H1 (cell line): Measurements from ENCODE around the gene ZNF620. TPM values are rescaled to one million over a fixed set of nuclear protein-coding genes. Genes with fewer than 3 reads are reported as not detected.
A peak's percentile ranks its signal among the peaks of the same experiment; 100 is the strongest.

Experiments
- CTCF ChIA-PET: fragments of 300-600 bp; sonication (Branson Sonifier 250); formaldehyde crosslinking; loops from one replicate; lab custom pipeline; 2021; ENCODE audit not compliant: partially characterized antibody; lab: Charles Lee
- POLR2A ChIA-PET: fragments of 300-600 bp; sonication (Branson Sonifier 250); formaldehyde crosslinking; loops from one replicate; lab custom pipeline; 2021; ENCODE audit warnings: inconsistent platforms; ENCODE audit not compliant: partially characterized antibody; lab: Charles Lee
- DNase-seq, 2 experiments: peaks; one replicate each; pipeline versions ENCODE4 v3.0.0 to v3.0.0-alpha.2; 2010 to 2022; ENCODE audit warnings: low spot score in 2 of 2, low read depth in 1 of 2, mixed read lengths in 1 of 2
- FAIRE-seq: peaks from 2 replicates; lab custom pipeline; 2011; peaks lifted over from hg19 to GRCh38; lab: Jason Lieb, UNC
- H2AFZ ChIP-seq: 2 replicates; pipeline ENCODE4 v1.8.1; 2012; ENCODE audit warnings: low read length, inconsistent platforms
- H2AK5ac ChIP-seq: 2 replicates; pipeline ENCODE4 v1.6.1; 2013; ENCODE audit warnings: low read depth, low read length
- H2BK120ac ChIP-seq: replicated peaks from 2 replicates; pipeline ENCODE3; 2013; ENCODE audit warnings: low read depth, low read length, inconsistent platforms
- H2BK12ac ChIP-seq: 2 replicates; pipeline ENCODE4 v1.6.1; 2013; ENCODE audit warnings: low read depth, low read length
- H2BK15ac ChIP-seq: 2 replicates; pipeline ENCODE4 v1.6.1; 2013; ENCODE audit warnings: low read length
- H2BK20ac ChIP-seq: 2 replicates; pipeline ENCODE4 v1.6.1; 2013; ENCODE audit warnings: low read length
- H2BK5ac ChIP-seq: 2 replicates; pipeline ENCODE4 v1.6.1; 2013; ENCODE audit warnings: low read depth, low read length
- H3K14ac ChIP-seq: 2 replicates; pipeline ENCODE4 v1.6.1; 2013; ENCODE audit warnings: inconsistent platforms; ENCODE audit not compliant: insufficient read length
- H3K18ac ChIP-seq: 2 replicates; pipeline ENCODE4 v1.6.1; 2013; ENCODE audit warnings: low read length; ENCODE audit errors: extremely low read depth
- H3K23ac ChIP-seq: 2 replicates; pipeline ENCODE4 v1.6.1; 2013; ENCODE audit warnings: inconsistent platforms; ENCODE audit not compliant: insufficient read length
- H3K23me2 ChIP-seq: 2 replicates; pipeline ENCODE4 v1.6.1; 2013; ENCODE audit warnings: low read depth, low read length
- H3K27ac ChIP-seq: 2 replicates; pipeline ENCODE4 v1.6.1; 2011; ENCODE audit warnings: low read depth, low read length, inconsistent platforms
- H3K27me3 ChIP-seq, 4 experiments: replicated peaks in 1 of 4; 1 replicate in 1 of 4; 2 replicates in 3 of 4; pipeline versions ENCODE4 v1.6.1 to v1.8.1; 2011 to 2013; ENCODE audit warnings: low read length in 3 of 4, mild to moderate bottlenecking in 3 of 4, inconsistent platforms in 2 of 4, mixed read lengths in 2 of 4, moderate library complexity in 1 of 4; ENCODE audit not compliant: control insufficient read depth in 3 of 4, insufficient read depth in 3 of 4; ENCODE audit errors: extremely low read depth in 1 of 4
- H3K36me3 ChIP-seq, 4 experiments: 2 replicates each; pipeline versions ENCODE4 v1.6.1 to v1.8.1; 2011 to 2013; ENCODE audit warnings: mild to moderate bottlenecking in 4 of 4, low read length in 3 of 4, moderate library complexity in 2 of 4, control low read depth in 1 of 4, inconsistent platforms in 1 of 4; ENCODE audit not compliant: insufficient read depth in 4 of 4, control insufficient read depth in 2 of 4
- H3K4ac ChIP-seq: replicated peaks from 2 replicates; pipeline ENCODE3; 2013; ENCODE audit warnings: low read length, low read depth, mixed read lengths, inconsistent platforms; ENCODE audit not compliant: insufficient read length
- H3K4me1 ChIP-seq, 4 experiments: replicated peaks in 1 of 4; 1 replicate in 1 of 4; 2 replicates in 3 of 4; pipeline versions ENCODE4 v1.6.1 to v1.8.1; 2011 to 2013; ENCODE audit warnings: low read length in 3 of 4, inconsistent platforms in 2 of 4, mixed read lengths in 1 of 4; ENCODE audit not compliant: insufficient read depth in 4 of 4, control insufficient read depth in 3 of 4
- H3K4me2 ChIP-seq, 2 experiments: 2 replicates each; pipeline versions ENCODE4 v1.6.1 to v1.8.1; 2011 to 2013; ENCODE audit warnings: low read depth in 2 of 2, low read length in 2 of 2, control low read depth in 1 of 2, inconsistent platforms in 1 of 2, mild to moderate bottlenecking in 1 of 2; ENCODE audit not compliant: insufficient read depth in 1 of 2
- H3K4me3 ChIP-seq, 4 experiments: fragments of 200-600, 300-600 bp in 1 of 4; sonication (generic), shearing (Covaris generic), sonication (Bioruptor Twin) in 1 of 4; 2 replicates each; pipeline versions ENCODE4 v1.5.1 to v1.8.1; 2011 to 2016; ENCODE audit warnings: low read length in 4 of 4, low read depth in 3 of 4, control low read depth in 2 of 4, inconsistent platforms in 2 of 4, mild to moderate bottlenecking in 2 of 4, mixed read lengths in 1 of 4, moderate library complexity in 1 of 4; ENCODE audit not compliant: insufficient read depth in 2 of 4; ENCODE audit errors: extremely low read depth in 1 of 4
- H3K56ac ChIP-seq: replicated peaks from 2 replicates; pipeline ENCODE3; 2013; ENCODE audit warnings: low read depth, mild to moderate bottlenecking, mixed read lengths, low read length, inconsistent platforms; ENCODE audit not compliant: insufficient read length
- H3K79me1 ChIP-seq: 2 replicates; pipeline ENCODE4 v1.6.1; 2013; ENCODE audit warnings: low read depth, low read length, control low read depth
- H3K79me2 ChIP-seq, 2 experiments: 2 replicates each; pipeline versions ENCODE4 v1.6.1 to v1.8.1; 2012 to 2013; ENCODE audit warnings: low read length in 2 of 2, mild to moderate bottlenecking in 2 of 2, inconsistent platforms in 1 of 2; ENCODE audit not compliant: insufficient read depth in 2 of 2, control insufficient read depth in 1 of 2
- H3K9ac ChIP-seq, 4 experiments: replicated peaks in 1 of 4; 1 replicate in 1 of 4; 2 replicates in 3 of 4; pipeline versions ENCODE4 v1.6.1 to v1.8.1; 2011 to 2013; ENCODE audit warnings: low read depth in 3 of 4, low read length in 3 of 4, control low read depth in 2 of 4, mild to moderate bottlenecking in 2 of 4, moderate library complexity in 2 of 4, inconsistent platforms in 1 of 4; ENCODE audit errors: extremely low read depth in 1 of 4
- H3K9me3 ChIP-seq, 2 experiments: 2 replicates each; pipeline versions ENCODE4 v1.6.1 to v1.8.1; 2012 to 2013; ENCODE audit warnings: mild to moderate bottlenecking in 2 of 2, moderate library complexity in 2 of 2, control low read depth in 1 of 2, inconsistent platforms in 1 of 2, low read depth in 1 of 2, low read length in 1 of 2, mixed read lengths in 1 of 2; ENCODE audit not compliant: insufficient read depth in 2 of 2
- H4K20me1 ChIP-seq, 2 experiments: replicated peaks in 1 of 2; 2 replicates each; pipeline versions ENCODE3 to v1.8.1; 2011 to 2013; ENCODE audit warnings: inconsistent platforms in 2 of 2, low read length in 2 of 2, mild to moderate bottlenecking in 1 of 2; ENCODE audit not compliant: insufficient read depth in 2 of 2, control insufficient read depth in 1 of 2
- H4K5ac ChIP-seq: 2 replicates; pipeline ENCODE4 v1.6.1; 2013; ENCODE audit warnings: low read length, low read depth, mixed read lengths, inconsistent platforms; ENCODE audit not compliant: insufficient read length
- H4K8ac ChIP-seq: 2 replicates; pipeline ENCODE4 v1.8.0; 2013; ENCODE audit warnings: mild to moderate bottlenecking, moderate library complexity, low read length, inconsistent platforms; ENCODE audit not compliant: insufficient read depth; ENCODE audit errors: extremely low read depth
- H4K91ac ChIP-seq: replicated peaks from 2 replicates; pipeline ENCODE3; 2013; ENCODE audit warnings: low read length, mixed read lengths, inconsistent platforms; ENCODE audit not compliant: insufficient read length
- CHD2 ChIP-seq: IDR thresholded peaks from 2 replicates; pipeline ENCODE4 v1.6.1; 2012; ENCODE audit warnings: low read length, improper control_type of control experiment
- HDAC2 ChIP-seq, 2 experiments: fragments of 300-600 bp in 1 of 2; sonication (generic) in 1 of 2; IDR thresholded peaks; 2 replicates each; pipeline ENCODE4 v1.6.1; 2011 to 2012; ENCODE audit warnings: low read depth in 2 of 2, low read length in 2 of 2, mild to moderate bottlenecking in 2 of 2, moderate library complexity in 2 of 2, borderline replicate concordance in 1 of 2, inconsistent platforms in 1 of 2
- NRF1 ChIP-seq: IDR thresholded peaks from 2 replicates; pipeline ENCODE4 v1.6.1; 2011; ENCODE audit warnings: mild to moderate bottlenecking, low read depth, low read length, improper control_type of control experiment
- POLR2A ChIP-seq, 2 experiments: IDR thresholded peaks; 1 replicate in 1 of 2; 2 replicates in 1 of 2; pipeline ENCODE4 v1.6.1; 2011; ENCODE audit warnings: low read depth in 2 of 2, low read length in 2 of 2, mild to moderate bottlenecking in 2 of 2; ENCODE audit errors: control extremely low read depth in 1 of 2
- SAP30 ChIP-seq: fragments of 300-600 bp; sonication (generic); IDR thresholded peaks from 2 replicates; pipeline ENCODE4 v1.7.1; 2012; ENCODE audit warnings: low read length, moderate library complexity, mild to moderate bottlenecking, inconsistent platforms; ENCODE audit not compliant: insufficient read depth, insufficient replicate concordance
- SUZ12 ChIP-seq: fragments of 200-600 bp; sonication (generic); IDR thresholded peaks from 2 replicates; pipeline ENCODE4 v1.6.1; 2012; ENCODE audit warnings: mild to moderate bottlenecking, inconsistent platforms, low read length, moderate library complexity, mixed read lengths
- ZNF274 ChIP-seq: IDR thresholded peaks from 2 replicates; pipeline ENCODE4 v1.7.0; 2012; ENCODE audit warnings: low read length, borderline replicate concordance; ENCODE audit errors: extremely low read depth
- WGBS, 2 experiments: shearing (Covaris generic) in 1 of 2; methylation state at CpG; one replicate each; pipeline versions ENCODE4 v1.1.6 to v1.1.7; 2013 to 2015; ENCODE audit warnings: low lambda C conversion rate in 2 of 2, mixed read lengths in 2 of 2, inconsistent platforms in 1 of 2, low coverage in 1 of 2, missing lambda C conversion rate in 1 of 2; ENCODE audit not compliant: insufficient replicate concordance in 2 of 2, insufficient coverage in 1 of 2, insufficient read length in 1 of 2; ENCODE audit errors: extremely low coverage in 1 of 2, missing lambda C conversion rate in 1 of 2; 5-methylcytosine and 5-hydroxymethylcytosine counted together
- polyA plus RNA-seq, 7 experiments: library from polyadenylated mRNA; depleted of rRNA in 3 of 7; stranded (reverse) in 5 of 7; unstranded in 2 of 7; fragments of >200 nt in 5 of 7; fragments of 200-250 nt in 2 of 7; gene quantifications; 1 replicate in 5 of 7; 2 replicates in 1 of 7; 4 replicates in 1 of 7; pipeline versions ENCODE4 v1.2.1 to v1.2.3, GENCODE V29; 2011 to 2013; ENCODE audit warnings: missing spikeins in 2 of 7, mixed read lengths in 2 of 7
- total RNA-seq: library from RNA; stranded (reverse); fragmentation: NEBNext Ultra II Directional; extraction: Animal tissue kit (Norgen Biotek cat#: 25700); gene quantifications from 2 replicates; pipeline ENCODE4 v1.2.1, GENCODE V29; 2021
- TF ChIP-seq, protein P1 (sequence below): IDR thresholded peaks from 2 replicates; pipeline ENCODE4 v1.6.1; 2011; ENCODE audit warnings: low read length, improper control_type of control experiment

ZNF620 gene
- total and polyA plus RNA-seq, 2 of the 8 experiments (the other 6 are each of a cell fraction or from before 2014, with no cell fraction given): 5.1 to 20.2 TPM

DNA sequence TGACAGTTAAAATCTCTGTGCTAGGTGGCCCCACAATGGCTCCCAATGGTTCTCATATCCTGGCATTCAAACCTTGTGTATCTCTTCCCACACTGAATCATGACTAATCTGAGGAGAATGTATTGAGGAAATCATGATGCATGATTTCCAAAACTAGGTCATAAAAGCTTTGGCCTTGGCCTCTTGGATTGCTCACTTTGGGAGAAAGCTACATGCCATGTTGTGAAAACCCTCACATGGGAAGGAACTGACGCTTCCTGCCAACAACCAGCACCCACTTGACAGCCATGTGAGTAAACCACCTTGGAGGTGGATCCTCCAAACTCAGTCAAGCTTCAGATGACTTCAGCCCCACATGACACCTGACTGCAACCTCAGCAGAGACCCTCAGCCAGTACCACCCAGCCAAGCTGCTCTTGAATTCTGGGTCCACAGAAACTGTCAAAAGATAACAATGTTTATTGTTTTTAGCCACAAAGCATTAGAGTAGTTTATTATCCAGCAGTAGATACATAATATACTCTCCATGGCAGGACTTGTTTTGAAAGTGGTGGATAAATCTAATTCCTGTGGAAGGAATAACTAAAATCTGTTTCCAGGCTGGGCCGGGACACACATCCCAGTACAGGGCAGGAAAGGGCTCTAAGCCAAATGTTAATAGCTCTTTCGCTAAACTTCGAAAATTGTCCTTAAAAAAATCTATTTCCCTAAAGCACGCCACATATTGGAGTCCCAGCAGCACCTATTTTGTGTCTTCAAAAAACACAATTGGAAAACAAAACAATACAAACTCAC lies 1.0 kb upstream of the ZNF620 start:
- Histone ChIP-seq H3K4me1 (no peaks in the 10 kb centered on the region; a peak in 2 of 7 replicates), H3K27ac (no peak overlapping the region), H2BK12ac (no peak overlapping the region), H4K8ac (no peak overlapping the region; the same call in 1 of the 2 replicates), H3K23ac (no peak overlapping the region), H3K4me2 (peak overlapping the region; percentile 71 to 73; a peak in 3 of 4 replicates), H3K9me3 (no peaks in the 10 kb centered on the region), H3K9ac (no peak overlapping the region; a peak in 1 of 7 replicates), H3K18ac (no peak overlapping the region), H2BK5ac (no peak overlapping the region), H2BK15ac (no peak overlapping the region), H2AK5ac (no peak overlapping the region), H4K5ac (no peak overlapping the region), H3K36me3 (peaks cover 0 to 12% (median 2%) of the 10 kb centered on the region in 4 experiments; a peak in 4 of 8 replicates), H3K79me1 (no peaks in the 10 kb centered on the region; the same call in 1 of the 2 replicates), H3K79me2 (peaks cover 0 to 26% of the 10 kb centered on the region in 2 experiments; a peak in 2 of 4 replicates), H3K4me3 (peak overlapping the region in 1 of 4 experiments; percentile 95; a peak in 4 of 8 replicates), H3K14ac (no peak overlapping the region), H3K23me2 (0 out of 2 replicates have a peak, but pooled peaks cover 3% of the 10 kb centered on the region), H4K20me1 (no peaks in the 10 kb centered on the region), H3K4ac (no peak overlapping the region), H3K27me3 (no peaks in the 10 kb centered on the region), H2AFZ (peak overlapping the region; percentile 96; the same call in 1 of the 2 replicates), H2BK20ac (no peak overlapping the region), H4K91ac (no peak overlapping the region), H2BK120ac (no peak overlapping the region), H3K56ac (no peak overlapping the region)
- ChIA-PET CTCF (interaction anchor here (0.6 to 2.7 kb wide), 7 partner anchors 9 to 312 kb away, joined by 3 to 17 read pairs (median 6); partner anchors contain the start of gene ZNF621), POLR2A (interaction anchor here (0.9 to 3.8 kb wide), 16 partner anchors 10 to 177 kb away, joined by 3 to 78 read pairs (median 6); partner anchors contain the start of genes RPL14, ZNF619 and ZNF621)
- no peak for TF ChIP-seq POLR2A (IDR thresholded peaks at IDR 0.05; ENCODE audit: control extremely low read depth in 1 of 2, low read depth in 2 of 2, low read length in 2 of 2)
- no peak for TF ChIP-seq NRF1
- no peak for TF ChIP-seq SUZ12
- TF ChIP-seq ZNF274: no peak
- TF ChIP-seq CHD2: no peak
- TF ChIP-seq SAP30: no peak
- no peak for TF ChIP-seq HDAC2 (IDR thresholded peaks at IDR 0.05; ENCODE audit: borderline replicate concordance in 1 of 2, low read depth in 2 of 2, low read length in 2 of 2)
- TF ChIP-seq, protein P1, sequence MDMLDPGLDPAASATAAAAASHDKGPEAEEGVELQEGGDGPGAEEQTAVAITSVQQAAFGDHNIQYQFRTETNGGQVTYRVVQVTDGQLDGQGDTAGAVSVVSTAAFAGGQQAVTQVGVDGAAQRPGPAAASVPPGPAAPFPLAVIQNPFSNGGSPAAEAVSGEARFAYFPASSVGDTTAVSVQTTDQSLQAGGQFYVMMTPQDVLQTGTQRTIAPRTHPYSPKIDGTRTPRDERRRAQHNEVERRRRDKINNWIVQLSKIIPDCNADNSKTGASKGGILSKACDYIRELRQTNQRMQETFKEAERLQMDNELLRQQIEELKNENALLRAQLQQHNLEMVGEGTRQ: no peak
- no peak for DNase-seq
- 87% methylated on average over 5 of the region's 5 CpGs; no CpG with 5 or more reads in 1 of the 2 experiments for WGBS, 2 experiments
- no peak for FAIRE-seq
